ENCODE measurements around the gene APOL2.
A peak's percentile ranks its signal among the peaks of the same experiment; 100 is the strongest.
"Not testable (repeated sequence)": the region's sequence is repeated elsewhere in the genome, so short reads cannot be mapped to it uniquely, and the experiment has no call there.

The APOL2 gene

GRCh38 chr22:36263216-36263673, 23.9 kb upstream of the APOL2 start:
- not testable (repeated sequence) for DNase-seq (ENCODE audit: low read depth)

DNA sequence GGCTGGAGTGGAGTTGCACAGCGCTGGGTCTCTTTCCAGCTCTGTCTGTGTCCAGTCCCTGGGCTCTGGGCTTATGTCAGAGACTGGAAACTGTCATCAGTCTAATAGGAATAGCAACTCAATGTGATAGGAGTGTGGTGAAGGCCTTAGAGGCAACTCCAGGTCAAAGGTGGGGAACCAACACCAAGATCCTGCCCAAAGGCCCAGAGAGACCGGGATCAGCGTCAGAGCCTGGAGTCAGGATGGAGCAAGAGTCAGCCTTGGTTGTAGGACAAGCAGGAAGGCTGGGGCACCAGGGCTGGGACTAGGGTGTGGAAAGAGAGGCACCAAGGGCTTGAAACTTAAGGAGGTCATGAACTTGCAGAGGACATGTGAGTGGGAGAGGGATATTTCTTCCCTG, 23.0 kb upstream of the APOL2 start:
- not testable (repeated sequence) for DNase-seq (ENCODE audit: low read depth)

DNA sequence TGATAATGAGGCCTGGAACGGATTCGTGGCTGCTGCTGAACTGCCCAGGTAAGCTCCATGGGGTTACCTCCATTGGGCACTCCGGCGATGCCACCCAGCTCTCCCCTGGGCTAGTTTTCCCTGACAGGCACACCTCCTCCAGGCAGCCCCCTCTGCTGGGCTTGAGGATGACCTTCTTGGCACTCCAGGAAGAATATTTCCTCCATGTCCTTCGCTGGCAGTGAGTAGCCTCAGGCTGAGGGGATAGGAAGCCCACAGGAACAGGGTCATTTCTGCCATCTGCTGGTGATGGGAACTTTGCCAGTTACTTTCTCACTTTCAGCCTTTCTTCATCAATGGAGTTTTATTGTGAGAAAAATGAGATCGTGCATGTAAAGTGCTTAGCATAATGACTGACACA, 22.3 kb upstream of the APOL2 start:
- DNase-seq (ENCODE audit: low read depth), result not testable (repeated sequence)

- no peak for DNase-seq (ENCODE audit: low read depth)
These were observed 20.4 kb upstream of the APOL2 start for GRCh38 chr22:36259615-36260300.

DNA sequence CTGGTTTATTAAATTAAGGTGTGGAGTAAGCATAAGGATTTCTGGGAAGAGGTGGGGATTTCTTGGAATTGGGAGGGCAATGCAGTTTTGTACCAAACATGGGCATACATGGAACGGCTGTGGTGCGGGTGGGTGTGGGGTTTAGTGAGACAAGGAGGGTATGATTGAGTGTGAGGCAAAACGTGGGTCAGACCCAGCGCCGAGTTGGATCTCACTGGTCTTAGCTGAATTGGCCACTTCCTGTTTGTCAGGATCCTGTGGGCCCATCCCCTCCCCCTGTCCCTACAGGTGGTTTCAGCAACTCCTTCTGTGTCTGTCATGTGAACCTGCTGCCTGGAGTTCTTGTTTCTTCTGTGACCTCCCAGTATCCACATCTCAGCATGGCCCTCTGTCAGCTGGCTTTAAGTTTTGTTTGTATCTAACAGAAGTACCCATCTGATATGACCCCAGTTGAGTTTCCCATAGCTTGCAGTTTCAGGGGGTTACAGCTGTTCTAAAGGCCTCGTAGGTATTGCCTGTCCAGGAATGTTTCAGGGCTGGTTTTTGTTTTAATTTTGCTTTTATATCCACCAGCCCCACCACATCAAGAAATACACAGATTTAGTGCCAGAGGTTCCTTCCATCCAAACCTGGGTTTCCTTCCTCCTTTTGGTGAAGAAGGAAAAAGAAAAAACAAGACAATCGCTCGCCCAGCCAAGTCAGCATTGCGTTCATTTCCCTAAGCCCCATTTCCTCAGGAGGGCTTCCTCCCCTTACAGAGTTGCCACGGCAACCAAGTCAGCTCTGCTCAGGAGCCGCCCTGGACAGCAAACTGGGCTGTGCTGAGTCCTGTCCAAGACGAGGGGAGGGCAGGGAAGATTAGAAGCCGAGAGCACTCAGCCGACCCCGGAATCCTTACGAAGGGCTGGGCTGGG, 19.6 kb upstream of the APOL2 start:
- no peak for DNase-seq (ENCODE audit: low read depth)

DNA sequence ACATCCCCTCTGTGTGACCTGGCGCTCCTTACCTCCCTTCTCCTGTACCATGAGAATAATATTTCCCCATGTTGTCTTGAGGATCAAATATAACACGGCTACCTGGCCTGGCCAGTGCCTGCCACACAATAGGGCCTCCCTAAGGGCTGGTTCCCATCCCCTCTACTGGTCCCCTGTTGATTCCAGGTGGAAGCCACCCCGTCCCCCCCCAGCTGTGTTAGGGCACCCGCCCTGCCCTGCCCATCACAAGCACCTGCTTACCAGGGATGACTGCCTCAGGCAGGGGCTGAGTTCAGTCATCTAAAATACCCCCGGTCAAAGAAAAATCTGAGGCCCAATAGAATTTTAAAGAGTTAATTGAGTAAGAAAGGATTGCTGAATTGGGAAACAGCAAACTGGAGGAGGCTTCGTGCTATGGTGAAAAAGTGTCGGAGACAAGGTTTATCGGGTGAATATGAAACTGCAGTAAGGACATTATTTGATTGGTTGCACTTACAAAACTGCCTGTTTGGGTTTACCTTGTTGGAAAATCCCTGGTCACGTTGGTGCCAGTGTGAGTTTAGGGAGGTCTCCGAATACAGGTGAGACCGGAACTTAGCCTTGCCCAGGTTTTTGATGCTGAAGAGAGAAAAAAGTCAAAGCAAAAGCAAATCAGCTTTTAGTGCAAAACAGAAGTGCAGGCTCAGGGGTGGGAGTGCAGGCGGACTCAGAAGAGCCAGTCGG, 18.8 kb upstream of the APOL2 start:
- no peak for DNase-seq (ENCODE audit: low read depth)

- DNase-seq (ENCODE audit: low read depth), result no peak
These were observed 18.0 kb upstream of the APOL2 start for GRCh38 chr22:36257308-36257707.

- no peak for DNase-seq (ENCODE audit: low read depth)
These were observed 17.2 kb upstream of the APOL2 start for GRCh38 chr22:36256478-36256877.

- not testable (repeated sequence) for DNase-seq (ENCODE audit: low read depth)
These were observed 16.2 kb upstream of the APOL2 start for GRCh38 chr22:36255572-36255971.

DNA sequence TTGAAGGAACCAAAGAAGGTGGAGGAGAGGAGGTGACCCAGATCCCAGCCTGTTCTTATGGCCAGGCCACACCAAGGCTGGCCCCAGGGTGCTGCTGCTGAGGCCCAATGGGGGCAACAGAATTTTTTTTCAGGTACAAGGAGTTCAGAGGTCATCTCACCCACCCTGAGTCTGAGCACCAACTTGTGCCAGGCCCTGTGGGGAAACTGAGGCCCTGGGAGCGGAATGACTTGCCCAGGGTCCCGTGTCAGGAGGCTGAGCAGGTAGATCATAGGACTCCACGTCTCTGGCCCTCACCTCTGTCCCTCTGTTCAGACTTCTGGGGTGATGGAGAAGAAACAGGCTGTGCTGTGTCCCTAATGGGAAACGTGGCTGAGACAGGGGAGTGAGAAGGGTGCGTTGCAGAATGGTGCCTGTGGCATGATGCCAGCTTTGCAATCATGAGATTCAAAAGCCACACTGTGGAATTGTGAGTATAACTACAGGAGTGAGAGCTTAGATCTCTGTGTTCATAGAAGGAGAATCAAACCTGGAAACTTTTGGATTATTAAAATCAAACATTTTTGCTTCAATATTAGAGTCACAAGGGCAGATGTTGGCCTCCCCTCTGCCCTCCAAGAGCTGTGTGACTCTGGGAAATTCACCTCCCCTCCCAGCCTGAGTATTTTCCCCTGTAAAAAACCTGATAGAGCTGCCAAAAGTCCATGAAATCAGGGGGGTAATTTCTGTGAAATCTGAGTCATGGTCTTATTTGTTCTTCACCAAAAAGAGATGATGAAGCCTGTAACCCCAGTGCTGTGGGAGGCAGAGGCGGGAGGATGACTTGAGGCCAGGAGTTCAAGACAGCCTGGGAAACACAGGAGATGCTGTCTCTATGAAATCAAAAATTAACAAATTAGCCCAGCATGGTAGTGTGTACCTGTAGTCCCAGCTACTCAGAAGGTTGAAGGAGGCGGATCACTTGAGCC, 14.5 kb upstream of the APOL2 start:
- peak; percentile 28 for DNase-seq (ENCODE audit: low read depth)

DNA sequence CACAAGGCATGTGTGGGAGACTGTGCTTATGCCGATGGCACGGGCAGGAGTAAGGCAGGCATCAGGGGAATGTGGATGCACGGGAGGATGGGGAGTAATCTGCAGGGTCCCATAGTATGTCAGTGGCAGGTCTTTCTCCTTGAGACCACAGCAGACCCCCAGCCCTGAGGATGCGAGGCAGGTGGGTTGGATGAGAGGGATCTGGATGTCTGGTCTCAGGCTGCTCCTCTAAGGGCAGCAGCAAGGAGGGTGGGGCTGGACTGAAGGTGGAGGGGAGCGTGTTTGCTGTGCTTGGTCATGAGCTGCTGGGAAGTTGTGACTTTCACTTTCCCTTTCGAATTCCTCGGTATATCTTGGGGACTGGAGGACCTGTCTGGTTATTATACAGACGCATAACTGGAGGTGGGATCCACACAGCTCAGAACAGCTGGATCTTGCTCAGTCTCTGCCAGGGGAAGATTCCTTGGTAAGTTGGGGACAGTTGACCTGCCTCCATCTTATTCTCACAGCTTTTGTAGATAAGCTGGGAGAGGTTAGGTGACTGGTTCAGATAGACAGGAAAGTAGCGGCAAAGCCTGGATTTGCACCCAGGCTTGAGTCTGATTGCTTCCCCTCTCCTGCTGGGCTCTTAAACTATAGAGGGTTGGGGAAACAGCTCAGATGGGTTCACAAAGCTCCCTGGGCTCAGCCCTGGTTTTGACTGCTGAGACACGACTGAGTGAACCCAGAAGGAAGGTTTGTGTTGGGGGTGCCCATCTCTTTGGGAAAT, 13.6 kb upstream of the APOL2 start, which contains the start of gene APOL1:
Gene APOL1, plus strand, starts transcription at position 380 of the 769 bp plus-strand sequence. CDS start 1,823 bp downstream, outside the sequence.
- peak; percentile 56 for DNase-seq (ENCODE audit: low read depth)

GRCh38 chr22:36251979-36252608, 12.8 kb upstream of the APOL2 start:
- DNase-seq (ENCODE audit: low read depth), result not testable (repeated sequence)

GRCh38 chr22:36250292-36250960, 11.1 kb upstream of the APOL2 start:
- DNase-seq (ENCODE audit: low read depth), result not testable (repeated sequence)

GRCh38 chr22:36249160-36249559, 9.8 kb upstream of the APOL2 start:
- no peak for DNase-seq (ENCODE audit: low read depth)

DNA sequence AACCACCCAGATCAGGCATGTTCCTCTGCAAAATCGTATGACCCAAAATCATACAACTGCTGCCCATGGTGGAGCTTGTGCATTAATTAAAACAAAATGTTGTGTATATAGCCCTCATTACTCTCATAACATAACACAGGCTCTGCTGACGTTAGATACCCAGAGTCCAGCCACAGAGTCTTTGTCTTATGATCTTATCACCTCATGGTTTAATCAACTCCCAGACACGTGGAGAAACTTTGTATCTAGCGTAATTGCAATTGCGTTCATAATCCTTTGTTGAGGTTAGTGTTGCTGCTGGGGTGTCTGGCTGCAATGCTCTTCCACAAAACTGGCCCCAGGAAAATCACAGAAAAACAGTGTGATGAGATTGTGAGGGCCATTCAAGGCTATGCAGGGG, 8.6 kb upstream of the APOL2 start:
- no peak for DNase-seq (ENCODE audit: low read depth)

DNA sequence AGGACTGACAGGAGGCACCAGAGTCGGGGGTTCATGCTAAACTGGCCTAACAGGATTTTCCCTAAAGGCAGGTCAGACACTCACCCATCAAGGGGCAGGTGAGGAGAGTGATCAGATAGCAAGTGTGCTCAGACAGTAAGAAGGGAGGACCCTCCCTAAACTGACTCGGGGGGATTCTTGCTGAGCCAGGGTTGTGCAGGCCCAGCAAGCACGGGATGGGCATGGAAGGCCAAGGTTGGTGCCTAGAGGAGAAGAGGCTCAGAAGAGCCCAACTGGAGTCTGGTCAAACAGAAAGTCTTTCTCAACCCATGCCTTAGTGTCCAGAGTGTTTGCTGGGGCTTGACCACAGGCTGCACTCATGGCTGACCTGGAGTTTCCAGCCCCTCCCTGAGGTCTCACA, 7.4 kb upstream of the APOL2 start:
- DNase-seq (ENCODE audit: low read depth), result no peak

DNA sequence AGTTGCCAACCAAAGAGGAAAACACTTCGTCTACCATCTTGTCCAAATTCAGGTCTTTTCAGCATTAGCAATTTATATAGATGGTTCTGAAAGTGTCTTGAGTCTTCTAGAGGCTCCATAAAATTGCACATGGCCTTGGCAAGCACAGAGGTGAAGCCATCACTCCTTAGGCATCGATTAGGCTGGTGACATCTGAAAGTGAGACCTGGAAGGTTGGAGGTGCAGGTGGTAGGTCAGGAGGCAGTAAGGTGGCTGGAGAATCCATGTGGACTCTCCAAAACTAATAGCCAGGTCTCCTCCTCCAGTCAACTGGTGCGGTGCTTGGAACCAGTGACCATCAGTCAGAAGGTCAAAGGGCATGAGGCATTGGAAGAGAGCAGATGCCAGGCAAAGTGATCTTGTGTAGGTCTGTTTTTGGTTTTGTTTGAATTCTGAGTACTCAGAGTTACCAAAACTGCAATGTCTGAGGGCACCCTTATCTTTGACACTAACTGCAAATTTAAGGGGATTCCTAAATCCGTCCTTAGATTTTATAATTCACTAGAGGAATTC, 6.6 kb upstream of the APOL2 start:
- DNase-seq (ENCODE audit: low read depth), result no peak

DNA sequence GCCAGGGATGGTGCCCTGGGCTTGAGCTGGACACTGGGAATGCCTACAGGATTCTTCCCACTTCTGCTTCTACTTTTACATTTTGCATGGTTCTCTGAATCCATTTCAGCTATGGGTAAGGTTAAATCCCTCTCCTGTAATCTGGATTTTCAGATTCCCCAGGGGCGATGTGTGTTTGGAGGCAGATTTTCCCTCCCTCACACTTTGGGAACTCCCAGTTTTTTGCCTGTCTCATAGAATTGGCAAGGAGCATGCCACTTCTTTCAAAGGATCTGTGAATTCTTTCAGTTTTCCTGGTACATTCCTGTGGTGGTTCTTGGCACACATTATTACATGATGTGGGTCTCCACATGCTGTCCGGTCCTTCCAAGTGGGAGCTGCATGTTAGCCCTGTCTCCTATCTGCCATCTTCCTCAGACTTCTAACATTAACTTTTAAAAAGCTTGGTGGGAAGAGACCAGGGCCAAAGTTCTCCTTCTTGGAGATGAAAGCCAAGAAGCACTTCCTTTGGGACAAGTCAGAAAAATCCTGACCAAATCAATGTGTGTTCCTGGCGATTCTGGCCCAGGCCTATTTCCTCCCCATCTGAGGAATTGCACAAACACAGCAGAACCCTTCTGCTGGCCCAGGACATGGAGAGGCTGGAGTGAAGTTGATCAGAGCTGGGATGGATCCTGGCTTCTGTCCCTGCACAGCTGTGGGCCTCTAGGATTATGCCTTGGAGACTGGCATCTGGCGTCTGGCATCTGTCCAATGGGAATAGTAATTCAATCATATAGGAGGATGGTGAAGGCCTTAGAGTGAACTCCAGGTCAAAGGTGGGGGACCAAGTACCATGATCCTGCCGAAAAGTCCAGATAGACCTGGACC, 5.4 kb upstream of the APOL2 start:
- DNase-seq (ENCODE audit: low read depth), result peak; percentile 33
